ENCODE data around the gene HRK. TPM values are rescaled to one million over a fixed set of nuclear protein-coding genes. Genes with fewer than 3 reads are reported as not detected.

The HRK gene
- total and polyA plus RNA-seq, 9 of the 15 experiments (the other 6 are each of a cell fraction or from before 2014, with no cell fraction given) = 0.01 to 0.05 (median 0.04) TPM; not detected in 6

DNA sequence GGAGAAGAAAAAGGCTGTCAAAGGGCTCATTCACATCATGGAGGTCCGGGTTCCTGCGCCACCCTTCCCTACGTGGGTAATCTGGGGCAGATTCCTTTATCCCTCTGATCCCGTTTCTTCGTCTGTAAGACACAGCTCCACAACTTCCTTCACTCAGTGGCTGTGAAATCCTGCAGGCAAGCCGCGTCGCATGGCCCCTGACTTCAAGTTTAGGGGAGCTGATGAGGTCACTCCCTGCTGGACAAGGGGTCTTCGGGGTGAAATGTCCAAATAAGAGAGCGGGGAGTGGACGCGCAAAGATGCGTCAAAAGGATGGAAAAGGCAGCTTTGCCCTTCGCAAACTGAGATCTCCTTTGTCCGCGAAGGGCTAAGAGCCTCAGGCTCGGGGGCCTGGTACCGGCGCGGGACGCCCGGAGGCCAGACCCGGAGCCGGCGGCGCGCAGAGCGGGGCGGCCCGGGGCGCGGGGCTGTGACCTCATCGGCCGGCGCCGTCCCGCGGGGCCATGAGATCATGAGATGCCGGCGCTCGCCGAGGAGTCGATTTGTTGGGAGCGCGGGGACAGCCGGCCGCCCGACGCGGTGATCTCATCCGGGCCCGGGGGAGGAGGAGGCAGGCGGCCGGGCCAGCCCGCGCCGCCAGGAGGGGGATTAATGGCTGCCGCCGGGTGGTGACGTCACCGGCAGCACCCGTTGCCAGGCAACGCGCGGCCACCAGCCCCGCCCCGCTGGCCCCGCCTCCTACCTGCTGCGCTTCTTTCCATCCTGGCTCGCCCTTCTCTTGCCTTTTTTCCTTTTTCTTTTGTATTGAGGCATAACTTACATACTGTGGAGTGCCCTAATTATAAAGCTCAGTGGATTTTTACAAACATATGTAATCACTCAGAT lies 62.1 kb downstream of the HRK start (continued):
- TF ChIP-seq, protein P1, sequence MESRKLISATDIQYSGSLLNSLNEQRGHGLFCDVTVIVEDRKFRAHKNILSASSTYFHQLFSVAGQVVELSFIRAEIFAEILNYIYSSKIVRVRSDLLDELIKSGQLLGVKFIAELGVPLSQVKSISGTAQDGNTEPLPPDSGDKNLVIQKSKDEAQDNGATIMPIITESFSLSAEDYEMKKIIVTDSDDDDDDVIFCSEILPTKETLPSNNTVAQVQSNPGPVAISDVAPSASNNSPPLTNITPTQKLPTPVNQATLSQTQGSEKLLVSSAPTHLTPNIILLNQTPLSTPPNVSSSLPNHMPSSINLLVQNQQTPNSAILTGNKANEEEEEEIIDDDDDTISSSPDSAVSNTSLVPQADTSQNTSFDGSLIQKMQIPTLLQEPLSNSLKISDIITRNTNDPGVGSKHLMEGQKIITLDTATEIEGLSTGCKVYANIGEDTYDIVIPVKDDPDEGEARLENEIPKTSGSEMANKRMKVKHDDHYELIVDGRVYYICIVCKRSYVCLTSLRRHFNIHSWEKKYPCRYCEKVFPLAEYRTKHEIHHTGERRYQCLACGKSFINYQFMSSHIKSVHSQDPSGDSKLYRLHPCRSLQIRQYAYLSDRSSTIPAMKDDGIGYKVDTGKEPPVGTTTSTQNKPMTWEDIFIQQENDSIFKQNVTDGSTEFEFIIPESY (CRISPR knock-in tag; IDR thresholded peaks at IDR 0.05) = no peak
- TF ChIP-seq ZFX (CRISPR knock-in tag; IDR thresholded peaks at IDR 0.05) (peak; percentile 94), MAZ (CRISPR knock-in tag; conservative IDR thresholded peaks at IDR 0.05 in 1 of 2, IDR thresholded peaks at IDR 0.05 in 1 of 2) (peak; percentile 79 to 88), GTF2F1 (IDR thresholded peaks at IDR 0.05; ENCODE audit: low read depth, low read length) (no peak), FOXJ2 (tag; IDR thresholded peaks at IDR 0.05) (no peak), KDM4B (IDR thresholded peaks at IDR 0.05; ENCODE audit: borderline replicate concordance in 2 of 2, low read depth in 1 of 2) (peak in 1 of 2 experiments; percentile 38; a peak in 1 of 4 replicates), FOXM1 (IDR thresholded peaks at IDR 0.05; ENCODE audit: low read depth) (no peak), FOXM1 (CRISPR knock-in tag; IDR thresholded peaks at IDR 0.05; ENCODE audit: low read depth) (no peak), HIVEP1 (CRISPR knock-in tag; IDR thresholded peaks at IDR 0.05) (no peak), CBFA2T2 (conservative IDR thresholded peaks at IDR 0.05) (no peak), TFAM (CRISPR knock-in tag; conservative IDR thresholded peaks at IDR 0.05) (no peak)
- TF ChIP-seq, protein P2, sequence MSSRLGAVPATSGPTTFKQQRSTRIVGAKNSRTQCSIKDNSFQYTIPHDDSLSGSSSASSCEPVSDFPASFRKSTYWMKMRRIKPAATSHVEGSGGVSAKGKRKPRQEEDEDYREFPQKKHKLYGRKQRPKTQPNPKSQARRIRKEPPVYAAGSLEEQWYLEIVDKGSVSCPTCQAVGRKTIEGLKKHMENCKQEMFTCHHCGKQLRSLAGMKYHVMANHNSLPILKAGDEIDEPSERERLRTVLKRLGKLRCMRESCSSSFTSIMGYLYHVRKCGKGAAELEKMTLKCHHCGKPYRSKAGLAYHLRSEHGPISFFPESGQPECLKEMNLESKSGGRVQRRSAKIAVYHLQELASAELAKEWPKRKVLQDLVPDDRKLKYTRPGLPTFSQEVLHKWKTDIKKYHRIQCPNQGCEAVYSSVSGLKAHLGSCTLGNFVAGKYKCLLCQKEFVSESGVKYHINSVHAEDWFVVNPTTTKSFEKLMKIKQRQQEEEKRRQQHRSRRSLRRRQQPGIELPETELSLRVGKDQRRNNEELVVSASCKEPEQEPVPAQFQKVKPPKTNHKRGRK (tag; IDR thresholded peaks at IDR 0.05) = no peak
- TF ChIP-seq, protein P3, sequence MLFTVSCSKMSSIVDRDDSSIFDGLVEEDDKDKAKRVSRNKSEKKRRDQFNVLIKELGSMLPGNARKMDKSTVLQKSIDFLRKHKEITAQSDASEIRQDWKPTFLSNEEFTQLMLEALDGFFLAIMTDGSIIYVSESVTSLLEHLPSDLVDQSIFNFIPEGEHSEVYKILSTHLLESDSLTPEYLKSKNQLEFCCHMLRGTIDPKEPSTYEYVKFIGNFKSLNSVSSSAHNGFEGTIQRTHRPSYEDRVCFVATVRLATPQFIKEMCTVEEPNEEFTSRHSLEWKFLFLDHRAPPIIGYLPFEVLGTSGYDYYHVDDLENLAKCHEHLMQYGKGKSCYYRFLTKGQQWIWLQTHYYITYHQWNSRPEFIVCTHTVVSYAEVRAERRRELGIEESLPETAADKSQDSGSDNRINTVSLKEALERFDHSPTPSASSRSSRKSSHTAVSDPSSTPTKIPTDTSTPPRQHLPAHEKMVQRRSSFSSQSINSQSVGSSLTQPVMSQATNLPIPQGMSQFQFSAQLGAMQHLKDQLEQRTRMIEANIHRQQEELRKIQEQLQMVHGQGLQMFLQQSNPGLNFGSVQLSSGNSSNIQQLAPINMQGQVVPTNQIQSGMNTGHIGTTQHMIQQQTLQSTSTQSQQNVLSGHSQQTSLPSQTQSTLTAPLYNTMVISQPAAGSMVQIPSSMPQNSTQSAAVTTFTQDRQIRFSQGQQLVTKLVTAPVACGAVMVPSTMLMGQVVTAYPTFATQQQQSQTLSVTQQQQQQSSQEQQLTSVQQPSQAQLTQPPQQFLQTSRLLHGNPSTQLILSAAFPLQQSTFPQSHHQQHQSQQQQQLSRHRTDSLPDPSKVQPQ (CRISPR knock-in tag; IDR thresholded peaks at IDR 0.05; ENCODE audit: borderline replicate concordance) = no peak
- TF ChIP-seq, protein P4, sequence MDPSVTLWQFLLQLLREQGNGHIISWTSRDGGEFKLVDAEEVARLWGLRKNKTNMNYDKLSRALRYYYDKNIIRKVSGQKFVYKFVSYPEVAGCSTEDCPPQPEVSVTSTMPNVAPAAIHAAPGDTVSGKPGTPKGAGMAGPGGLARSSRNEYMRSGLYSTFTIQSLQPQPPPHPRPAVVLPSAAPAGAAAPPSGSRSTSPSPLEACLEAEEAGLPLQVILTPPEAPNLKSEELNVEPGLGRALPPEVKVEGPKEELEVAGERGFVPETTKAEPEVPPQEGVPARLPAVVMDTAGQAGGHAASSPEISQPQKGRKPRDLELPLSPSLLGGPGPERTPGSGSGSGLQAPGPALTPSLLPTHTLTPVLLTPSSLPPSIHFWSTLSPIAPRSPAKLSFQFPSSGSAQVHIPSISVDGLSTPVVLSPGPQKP (CRISPR knock-in tag; IDR thresholded peaks at IDR 0.05) = no peak
- TF ChIP-seq, protein P5, sequence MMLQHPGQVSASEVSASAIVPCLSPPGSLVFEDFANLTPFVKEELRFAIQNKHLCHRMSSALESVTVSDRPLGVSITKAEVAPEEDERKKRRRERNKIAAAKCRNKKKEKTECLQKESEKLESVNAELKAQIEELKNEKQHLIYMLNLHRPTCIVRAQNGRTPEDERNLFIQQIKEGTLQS (IDR thresholded peaks at IDR 0.05) = peak; percentile 100
- TF ChIP-seq, protein P5 (CRISPR knock-in tag; conservative IDR thresholded peaks at IDR 0.05) = peak; percentile 93
- TF ChIP-seq, protein P6, sequence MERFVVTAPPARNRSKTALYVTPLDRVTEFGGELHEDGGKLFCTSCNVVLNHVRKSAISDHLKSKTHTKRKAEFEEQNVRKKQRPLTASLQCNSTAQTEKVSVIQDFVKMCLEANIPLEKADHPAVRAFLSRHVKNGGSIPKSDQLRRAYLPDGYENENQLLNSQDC (CRISPR knock-in tag; IDR thresholded peaks at IDR 0.05) = no peak
